B cell (primary cell): ENCODE results near the gene P4HA3. TPM values are rescaled to one million over a fixed set of nuclear protein-coding genes. Genes with fewer than 3 reads are reported as not detected.
"Not testable (repeated sequence)": the region's sequence is repeated elsewhere in the genome, so short reads cannot be mapped to it uniquely, and the experiment has no call there.

Source experiments
- ATAC-seq: fragments of 200-7000 bp; cut with Tn5 transposase; one replicate; pipeline ENCODE4 v1.10.0; 2021; ENCODE audit warnings: low read depth, mild to moderate bottlenecking, moderate number of reproducible peaks, moderate library complexity
- CTCF ChIA-PET: fragments of 350-600 bp; sonication (Branson Sonifier 250); formaldehyde crosslinking; loops from one replicate; lab custom pipeline; 2021; ENCODE audit warnings: antibody characterized with exemption, inconsistent platforms; lab: Charles Lee
- POLR2A ChIA-PET: fragments of 350-600 bp; sonication (Branson Sonifier 250); formaldehyde crosslinking; loops from one replicate; lab custom pipeline; 2021; ENCODE audit warnings: antibody characterized with exemption; lab: Charles Lee
- DNase-seq: peaks from one replicate; pipeline ENCODE4 v3.0.0; 2013
- H2AFZ ChIP-seq: 2 replicates; pipeline ENCODE4 v1.6.1; 2012; ENCODE audit warnings: mild to moderate bottlenecking, low read depth, low read length; ENCODE audit not compliant: insufficient read depth, poor library complexity, severe bottlenecking
- H3K27ac ChIP-seq, 2 donors: 1 replicate in 1 of 2; 2 replicates in 1 of 2; pipeline ENCODE4 v1.5.1; 2012 to 2013; ENCODE audit warnings: low read length in 2 of 2, mild to moderate bottlenecking in 2 of 2, moderate library complexity in 1 of 2
- H3K27me3 ChIP-seq, 4 experiments: fragments of 200-600 bp in 1 of 4; sonication (generic) in 1 of 4; replicated peaks in 1 of 4; 1 replicate in 2 of 4; 2 replicates in 2 of 4; pipeline versions ENCODE4 v1.6.1 to v1.7.0; 2013 to 2016; ENCODE audit warnings: low read length in 3 of 4, mild to moderate bottlenecking in 2 of 4, mixed read lengths in 1 of 4, moderate library complexity in 1 of 4; ENCODE audit not compliant: insufficient read depth in 4 of 4, control insufficient read depth in 3 of 4; ENCODE audit errors: control extremely low read depth in 1 of 4
- H3K36me3 ChIP-seq, 2 experiments: replicated peaks in 1 of 2; 1 replicate in 1 of 2; 2 replicates in 1 of 2; pipeline versions ENCODE4 v1.6.1 to v1.7.1; 2013; ENCODE audit warnings: low read length in 1 of 2; ENCODE audit not compliant: insufficient read depth in 2 of 2, control insufficient read depth in 1 of 2; ENCODE audit errors: control extremely low read depth in 1 of 2, extremely low read depth in 1 of 2
- H3K4me1 ChIP-seq, 2 donors: fragments of 200-600 bp in 1 of 2; sonication (generic) in 1 of 2; 1 replicate in 1 of 2; 2 replicates in 1 of 2; pipeline versions ENCODE4 v1.5.1 to v1.6.1; 2013 to 2017; ENCODE audit warnings: low read length in 2 of 2; ENCODE audit not compliant: control insufficient read depth in 2 of 2, insufficient read depth in 2 of 2
- H3K4me2 ChIP-seq: replicated peaks from 2 replicates; pipeline ENCODE3; 2012; ENCODE audit warnings: mild to moderate bottlenecking, low read depth, low read length; ENCODE audit not compliant: poor library complexity, severe bottlenecking
- H3K4me3 ChIP-seq, 5 experiments: fragments of 200-600 bp in 1 of 5; sonication (generic) in 1 of 5; 1 replicate in 3 of 5; 2 replicates in 2 of 5; pipeline versions ENCODE4 v1.5.1 to v1.7.0; 2011 to 2016; ENCODE audit warnings: low read length in 4 of 5, mild to moderate bottlenecking in 4 of 5, low read depth in 2 of 5, control low read depth in 1 of 5, moderate library complexity in 1 of 5; ENCODE audit not compliant: insufficient read depth in 1 of 5; ENCODE audit errors: control extremely low read depth in 1 of 5, extremely low read depth in 1 of 5
- H3K79me2 ChIP-seq: fragments of 200-600 bp; sonication (generic); one replicate; pipeline ENCODE4 v1.6.0; 2016; ENCODE audit warnings: low read length; ENCODE audit not compliant: control insufficient read depth, insufficient read depth
- H3K9ac ChIP-seq: fragments of 200-600 bp; sonication (generic); 2 replicates; pipeline ENCODE4 v1.6.1; 2017; ENCODE audit warnings: mild to moderate bottlenecking, low read length, moderate library complexity
- H3K9me3 ChIP-seq, 3 donors: one replicate each; pipeline versions ENCODE4 v1.6.1 to v1.7.1; 2013; ENCODE audit warnings: low read length in 2 of 3; ENCODE audit not compliant: control insufficient read depth in 2 of 3, insufficient read depth in 1 of 3; ENCODE audit errors: control extremely low read depth in 1 of 3
- H4K20me1 ChIP-seq: 2 replicates; pipeline ENCODE4 v1.6.0; 2012; ENCODE audit warnings: mild to moderate bottlenecking, low read length; ENCODE audit not compliant: insufficient read depth, control insufficient read depth, poor library complexity, severe bottlenecking
- H3K27ac Mint-ChIP-seq: one replicate; pipeline ENCODE4 v1.8.0; 2021; ENCODE audit warnings: mixed read lengths
- H3K27me3 Mint-ChIP-seq: one replicate; pipeline ENCODE4 v1.8.0; 2021; ENCODE audit warnings: mixed read lengths
- H3K4me1 Mint-ChIP-seq: one replicate; pipeline ENCODE4 v1.8.0; 2021; ENCODE audit warnings: mixed read lengths
- H3K4me3 Mint-ChIP-seq: one replicate; pipeline ENCODE4 v1.8.0; 2021; ENCODE audit warnings: mixed read lengths
- H3K9me3 Mint-ChIP-seq: one replicate; pipeline ENCODE4 v1.8.0; 2022; ENCODE audit warnings: mixed read lengths; ENCODE audit not compliant: insufficient read depth
- EZH2 ChIP-seq: IDR thresholded peaks from 2 replicates; pipeline ENCODE4 v1.6.1; 2012; ENCODE audit warnings: borderline replicate concordance, low read depth, mild to moderate bottlenecking, moderate library complexity, low read length; ENCODE audit not compliant: insufficient read depth, poor library complexity, severe bottlenecking
- WGBS: methylation state at CpG from one replicate; pipeline ENCODE4 v1.1.5; 2013; ENCODE audit warnings: missing lambda C conversion rate; ENCODE audit not compliant: insufficient coverage; 5-methylcytosine and 5-hydroxymethylcytosine counted together
- intact Hi-C: fragments of 100-400 bp; cut with micrococcal nuclease; formaldehyde crosslinking; loops from one replicate; pipeline ENCODE4 v1.10.0; 2022
- polyA plus RNA-seq: library from polyadenylated mRNA; depleted of rRNA; stranded (reverse); fragments of >200 nt; gene quantifications from 2 replicates; pipeline ENCODE4 v1.2.3, GENCODE V29; 2012
- total RNA-seq, 2 donors: library from RNA; stranded (reverse); fragments of 120-200 nt in 1 of 2; gene quantifications; 1 replicate in 1 of 2; 2 replicates in 1 of 2; pipeline versions ENCODE4 v1.2.3 to v1.2.4, GENCODE V29; 2013 to 2022
- TF ChIP-seq, protein P1 (sequence below): fragments of 200-600 bp; IDR thresholded peaks from one replicate; pipeline ENCODE4 v1.8.0; 2022; ENCODE audit warnings: antibody characterized with exemption, mild to moderate bottlenecking

Gene P4HA3
- total and polyA plus RNA-seq, 2 donors (not counting 1 experiment from before 2014, with no cell fraction given) = not detected

DNA sequence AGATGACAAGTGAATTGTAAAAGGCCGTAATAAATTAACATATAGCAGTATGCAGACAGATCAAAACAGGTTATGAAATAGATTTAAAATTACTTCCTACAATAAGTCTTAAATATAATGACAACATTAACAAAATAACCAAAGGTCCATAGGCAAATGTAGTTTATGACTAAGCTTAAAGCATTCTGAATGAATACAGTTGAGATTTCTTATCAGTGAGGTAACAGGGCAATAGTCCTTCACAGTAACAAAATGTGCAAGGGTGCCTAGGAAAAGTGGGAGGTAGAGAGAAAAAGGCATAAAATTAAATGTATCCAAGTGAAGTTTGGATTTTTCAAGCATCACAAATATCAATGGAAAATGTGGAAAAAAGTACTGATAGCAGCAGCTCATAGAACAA, 20.9 kb upstream of the P4HA3 start:
- Mint-ChIP-seq H3K4me3 (no peak overlapping the region), H3K27me3 (no peaks in the 10 kb centered on the region), H3K9me3 (no peaks in the 10 kb centered on the region), H3K4me1 (no peaks in the 10 kb centered on the region), H3K27ac (no peak overlapping the region)
- Histone ChIP-seq H3K4me3 (no peak overlapping the region), H4K20me1 (no peaks in the 10 kb centered on the region), H3K4me1 (no peaks in the 10 kb centered on the region), H3K9me3 (peaks cover 0 to 6% (median 0%) of the 10 kb centered on the region in 3 donors), H3K4me2 (no peak overlapping the region), H3K9ac (no peak overlapping the region), H3K27me3 (no peaks in the 10 kb centered on the region), H3K27ac (no peak overlapping the region), H3K79me2 (no peaks in the 10 kb centered on the region), H2AFZ (no peak overlapping the region), H3K36me3 (peaks cover 0 to 5% of the 10 kb centered on the region in 2 experiments)
- CTCF ChIA-PET = no interaction called here
- no peak for ATAC-seq
- WGBS = no CpG with 5 or more reads among the region's 1 CpG
- POLR2A ChIA-PET = no interaction called here
- no peak for DNase-seq
- intact Hi-C loops = no loop called here
- TF ChIP-seq EZH2 = no peak
- TF ChIP-seq, protein P1, sequence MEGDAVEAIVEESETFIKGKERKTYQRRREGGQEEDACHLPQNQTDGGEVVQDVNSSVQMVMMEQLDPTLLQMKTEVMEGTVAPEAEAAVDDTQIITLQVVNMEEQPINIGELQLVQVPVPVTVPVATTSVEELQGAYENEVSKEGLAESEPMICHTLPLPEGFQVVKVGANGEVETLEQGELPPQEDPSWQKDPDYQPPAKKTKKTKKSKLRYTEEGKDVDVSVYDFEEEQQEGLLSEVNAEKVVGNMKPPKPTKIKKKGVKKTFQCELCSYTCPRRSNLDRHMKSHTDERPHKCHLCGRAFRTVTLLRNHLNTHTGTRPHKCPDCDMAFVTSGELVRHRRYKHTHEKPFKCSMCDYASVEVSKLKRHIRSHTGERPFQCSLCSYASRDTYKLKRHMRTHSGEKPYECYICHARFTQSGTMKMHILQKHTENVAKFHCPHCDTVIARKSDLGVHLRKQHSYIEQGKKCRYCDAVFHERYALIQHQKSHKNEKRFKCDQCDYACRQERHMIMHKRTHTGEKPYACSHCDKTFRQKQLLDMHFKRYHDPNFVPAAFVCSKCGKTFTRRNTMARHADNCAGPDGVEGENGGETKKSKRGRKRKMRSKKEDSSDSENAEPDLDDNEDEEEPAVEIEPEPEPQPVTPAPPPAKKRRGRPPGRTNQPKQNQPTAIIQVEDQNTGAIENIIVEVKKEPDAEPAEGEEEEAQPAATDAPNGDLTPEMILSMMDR = no peak

DNA sequence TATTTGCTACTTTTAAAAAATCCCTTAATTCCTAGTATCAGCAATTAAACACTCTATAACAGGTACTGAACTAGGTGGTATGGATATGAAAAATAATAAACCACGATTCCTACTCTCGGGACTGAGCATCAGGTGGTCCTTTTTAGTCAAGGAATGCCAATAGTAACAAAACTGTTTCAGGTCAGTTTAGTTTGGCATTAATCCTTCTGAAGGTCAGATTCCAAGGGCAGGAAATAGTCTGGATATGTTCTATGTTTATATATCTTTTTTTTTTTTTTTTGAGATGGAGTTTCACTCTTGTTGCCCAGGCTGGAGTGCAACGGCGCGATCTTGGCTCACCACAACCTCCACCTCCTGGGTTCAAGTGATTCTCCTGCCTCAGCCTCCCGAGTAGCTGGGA, 19.6 kb upstream of the P4HA3 start:
- H3K4me1 Mint-ChIP-seq, H3K9me3 Mint-ChIP-seq, H3K4me3 ChIP-seq, H2AFZ ChIP-seq, DNase-seq, H3K9ac ChIP-seq, CTCF ChIA-PET, H3K27ac Mint-ChIP-seq, H3K4me3 Mint-ChIP-seq, ATAC-seq, POLR2A ChIA-PET, H3K4me2 ChIP-seq, H3K27ac ChIP-seq, H3K79me2 ChIP-seq, H3K27me3 ChIP-seq, H3K9me3 ChIP-seq, H4K20me1 ChIP-seq, H3K36me3 ChIP-seq, H3K4me1 ChIP-seq, H3K27me3 Mint-ChIP-seq, intact Hi-C loops: not testable (repeated sequence)
- WGBS = no CpG with 5 or more reads among the region's 6 CpGs
